ENCODE measurements around the gene SLC66A2. TPM values are rescaled to one million over a fixed set of nuclear protein-coding genes. Genes with fewer than 3 reads are reported as not detected.

SLC66A2 gene
- total and polyA plus RNA-seq, 10 of the 15 experiments (the other 5 are each of a cell fraction or from before 2014, with no cell fraction given) = 0.69 to 42.5 (median 14.8) TPM

DNA sequence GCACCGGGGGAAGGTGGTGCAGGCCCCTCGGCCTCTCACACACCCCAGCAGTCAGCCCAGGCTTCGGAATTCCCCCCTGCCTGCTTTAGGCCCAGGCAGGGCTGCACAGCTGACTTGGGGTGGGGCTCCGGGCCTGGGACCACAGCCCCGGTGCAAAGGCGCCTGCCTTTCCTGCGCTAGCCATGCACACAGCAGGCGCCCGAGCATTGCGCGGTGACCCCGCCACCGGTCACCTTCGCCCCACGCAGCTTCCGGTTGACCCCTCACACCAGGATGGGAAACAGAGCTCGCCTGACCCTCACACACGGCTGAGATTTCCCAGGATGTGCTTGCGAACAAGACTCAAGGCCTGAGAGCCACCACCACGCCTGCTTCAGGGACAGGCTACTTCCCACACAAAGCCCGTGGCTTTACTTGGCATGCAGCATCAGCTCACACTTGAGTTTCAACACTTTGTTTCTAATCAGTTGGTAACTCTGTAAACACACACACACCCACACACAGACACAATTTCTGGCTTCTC is 46.0 kb downstream of the SLC66A2 start (continued):
- TF ChIP-seq, protein P1, sequence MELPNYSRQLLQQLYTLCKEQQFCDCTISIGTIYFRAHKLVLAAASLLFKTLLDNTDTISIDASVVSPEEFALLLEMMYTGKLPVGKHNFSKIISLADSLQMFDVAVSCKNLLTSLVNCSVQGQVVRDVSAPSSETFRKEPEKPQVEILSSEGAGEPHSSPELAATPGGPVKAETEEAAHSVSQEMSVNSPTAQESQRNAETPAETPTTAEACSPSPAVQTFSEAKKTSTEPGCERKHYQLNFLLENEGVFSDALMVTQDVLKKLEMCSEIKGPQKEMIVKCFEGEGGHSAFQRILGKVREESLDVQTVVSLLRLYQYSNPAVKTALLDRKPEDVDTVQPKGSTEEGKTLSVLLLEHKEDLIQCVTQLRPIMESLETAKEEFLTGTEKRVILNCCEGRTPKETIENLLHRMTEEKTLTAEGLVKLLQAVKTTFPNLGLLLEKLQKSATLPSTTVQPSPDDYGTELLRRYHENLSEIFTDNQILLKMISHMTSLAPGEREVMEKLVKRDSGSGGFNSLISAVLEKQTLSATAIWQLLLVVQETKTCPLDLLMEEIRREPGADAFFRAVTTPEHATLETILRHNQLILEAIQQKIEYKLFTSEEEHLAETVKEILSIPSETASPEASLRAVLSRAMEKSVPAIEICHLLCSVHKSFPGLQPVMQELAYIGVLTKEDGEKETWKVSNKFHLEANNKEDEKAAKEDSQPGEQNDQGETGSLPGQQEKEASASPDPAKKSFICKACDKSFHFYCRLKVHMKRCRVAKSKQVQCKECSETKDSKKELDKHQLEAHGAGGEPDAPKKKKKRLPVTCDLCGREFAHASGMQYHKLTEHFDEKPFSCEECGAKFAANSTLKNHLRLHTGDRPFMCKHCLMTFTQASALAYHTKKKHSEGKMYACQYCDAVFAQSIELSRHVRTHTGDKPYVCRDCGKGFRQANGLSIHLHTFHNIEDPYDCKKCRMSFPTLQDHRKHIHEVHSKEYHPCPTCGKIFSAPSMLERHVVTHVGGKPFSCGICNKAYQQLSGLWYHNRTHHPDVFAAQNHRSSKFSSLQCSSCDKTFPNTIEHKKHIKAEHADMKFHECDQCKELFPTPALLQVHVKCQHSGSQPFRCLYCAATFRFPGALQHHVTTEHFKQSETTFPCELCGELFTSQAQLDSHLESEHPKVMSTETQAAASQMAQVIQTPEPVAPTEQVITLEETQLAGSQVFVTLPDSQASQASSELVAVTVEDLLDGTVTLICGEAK (IDR thresholded peaks at IDR 0.05; ENCODE audit: borderline replicate concordance) = no peak
- TF ChIP-seq FOS (IDR thresholded peaks at IDR 0.05; ENCODE audit: borderline replicate concordance, extremely low read depth, insufficient read length) (no peak), HDAC6 (IDR thresholded peaks at IDR 0.05; ENCODE audit: unreplicated experiment) (no peak)

DNA sequence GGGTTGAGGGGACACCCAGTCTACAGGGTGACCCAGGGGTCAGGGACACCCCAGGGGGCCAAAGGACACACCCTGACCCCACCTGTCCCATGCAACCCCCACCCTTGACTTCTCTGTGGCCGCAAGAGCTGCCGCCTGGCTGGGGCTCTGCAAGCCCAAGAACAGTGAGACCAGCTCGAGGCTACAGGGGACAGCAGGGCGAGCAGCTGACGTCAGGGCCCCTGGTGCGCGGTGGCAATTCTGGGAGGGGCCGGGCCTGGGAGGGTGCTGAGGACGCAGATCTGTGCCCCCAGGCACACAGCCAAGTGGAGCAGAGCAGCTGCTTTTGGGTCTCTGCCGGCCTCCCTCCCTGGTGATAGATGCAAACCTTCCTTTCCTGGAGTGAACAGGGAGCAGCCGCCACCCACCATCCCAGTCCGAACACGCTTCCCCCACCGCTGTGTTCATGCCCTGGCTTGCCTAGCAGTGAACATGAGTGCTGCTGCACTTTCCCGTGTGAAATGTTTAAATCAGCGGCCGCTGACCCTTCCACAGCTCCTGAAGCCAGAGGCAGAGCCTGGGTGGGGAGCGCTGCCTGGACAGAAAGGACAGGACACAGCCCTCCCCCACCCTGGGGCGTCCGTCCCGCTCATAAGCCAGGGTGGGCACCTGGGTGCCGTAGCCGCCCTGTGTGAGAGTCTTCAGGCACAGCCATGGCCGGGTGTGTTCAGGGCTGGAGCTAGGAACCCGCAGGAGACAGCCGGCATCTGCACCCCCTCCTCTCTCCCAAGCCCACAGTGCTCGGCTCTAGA is 46.9 kb downstream of the SLC66A2 start:
- Histone ChIP-seq H3K9ac (ENCODE audit: control insufficient read depth, insufficient read depth, low read length) (no peak overlapping the region), H4K20me1 (ENCODE audit: control insufficient read depth, insufficient read depth) (no peaks in the 10 kb centered on the region), H3K27ac (ENCODE audit: control insufficient read depth, insufficient read depth) (no peak overlapping the region), H3K4me3 (no peak overlapping the region), H3K4me2 (ENCODE audit: control insufficient read depth, insufficient read depth) (no peak overlapping the region), H3K79me2 (ENCODE audit: control insufficient read depth, insufficient read depth, low read length) (no peaks in the 10 kb centered on the region), H3K4me1 (ENCODE audit: control insufficient read depth, insufficient read depth, low read length) (peaks cover 3% of the 10 kb centered on the region; the same call in 1 of the 2 replicates), H3K9me3 (replicated peaks; ENCODE audit: control insufficient read depth, insufficient read depth, low read length) (no peaks in the 10 kb centered on the region; the same call in 2 of the 3 replicates), H3K36me3 (ENCODE audit: control insufficient read depth in 2 of 2, insufficient read depth in 2 of 2, low read length in 1 of 2) (peaks cover 0 to 8% of the 10 kb centered on the region in 2 experiments; a peak in 3 of 4 replicates), H2AFZ (ENCODE audit: control insufficient read depth, low read depth, low read length) (no peak overlapping the region), H3K27me3 (replicated peaks in 1 of 2; ENCODE audit: control insufficient read depth in 2 of 2, insufficient read depth in 2 of 2, low read length in 1 of 2) (no peaks in the 10 kb centered on the region)
- ATAC-seq = no peak
- RAD21 ChIA-PET (ENCODE audit: unreplicated experiment) = no interaction called here
- intact Hi-C loops (cut with micrococcal nuclease; ENCODE audit: unreplicated experiment) = no loop called here
- DNase-seq (ENCODE audit: low read depth, low spot score) = no peak
- SMC1A ChIA-PET (ENCODE audit: uncharacterized antibody, unreplicated experiment) = interaction anchor here (0.9 to 1.6 kb wide), 2 partner anchors 59 to 64 kb away, joined by 3 to 4 read pairs; no protein-coding TSS in a partner anchor
- BruUV-seq (replicated peaks) = no TSS peak
- FAIRE-seq = no peak
- 98% methylated on average over 24 of the region's 27 CpGs for WGBS (ENCODE audit: insufficient coverage, insufficient replicate concordance, low lambda C conversion rate, missing lambda C conversion rate)
- CTCF ChIA-PET = no interaction called here
- in situ Hi-C loops (cut with MboI) = no loop called here
- POLR2A ChIA-PET = no interaction called here
- TF ChIP-seq, protein P2, sequence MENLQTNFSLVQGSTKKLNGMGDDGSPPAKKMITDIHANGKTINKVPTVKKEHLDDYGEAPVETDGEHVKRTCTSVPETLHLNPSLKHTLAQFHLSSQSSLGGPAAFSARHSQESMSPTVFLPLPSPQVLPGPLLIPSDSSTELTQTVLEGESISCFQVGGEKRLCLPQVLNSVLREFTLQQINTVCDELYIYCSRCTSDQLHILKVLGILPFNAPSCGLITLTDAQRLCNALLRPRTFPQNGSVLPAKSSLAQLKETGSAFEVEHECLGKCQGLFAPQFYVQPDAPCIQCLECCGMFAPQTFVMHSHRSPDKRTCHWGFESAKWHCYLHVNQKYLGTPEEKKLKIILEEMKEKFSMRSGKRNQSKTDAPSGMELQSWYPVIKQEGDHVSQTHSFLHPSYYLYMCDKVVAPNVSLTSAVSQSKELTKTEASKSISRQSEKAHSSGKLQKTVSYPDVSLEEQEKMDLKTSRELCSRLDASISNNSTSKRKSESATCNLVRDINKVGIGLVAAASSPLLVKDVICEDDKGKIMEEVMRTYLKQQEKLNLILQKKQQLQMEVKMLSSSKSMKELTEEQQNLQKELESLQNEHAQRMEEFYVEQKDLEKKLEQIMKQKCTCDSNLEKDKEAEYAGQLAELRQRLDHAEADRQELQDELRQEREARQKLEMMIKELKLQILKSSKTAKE (IDR thresholded peaks at IDR 0.05; ENCODE audit: low read depth, poor library complexity, severe bottlenecking) = no peak
- TF ChIP-seq ATF7 (IDR thresholded peaks at IDR 0.05; ENCODE audit: low read depth) (no peak), CBX5 (IDR thresholded peaks at IDR 0.05; ENCODE audit: low read depth) (no peak), ZSCAN29 (IDR thresholded peaks at IDR 0.05) (no peak), NFXL1 (IDR thresholded peaks at IDR 0.05; ENCODE audit: borderline replicate concordance) (no peak), RBBP5 (conservative IDR thresholded peaks at IDR 0.05) (no peak), IRF4 (IDR thresholded peaks at IDR 0.05; ENCODE audit: low read depth, low read length) (no peak)
- TF ChIP-seq, protein P3, sequence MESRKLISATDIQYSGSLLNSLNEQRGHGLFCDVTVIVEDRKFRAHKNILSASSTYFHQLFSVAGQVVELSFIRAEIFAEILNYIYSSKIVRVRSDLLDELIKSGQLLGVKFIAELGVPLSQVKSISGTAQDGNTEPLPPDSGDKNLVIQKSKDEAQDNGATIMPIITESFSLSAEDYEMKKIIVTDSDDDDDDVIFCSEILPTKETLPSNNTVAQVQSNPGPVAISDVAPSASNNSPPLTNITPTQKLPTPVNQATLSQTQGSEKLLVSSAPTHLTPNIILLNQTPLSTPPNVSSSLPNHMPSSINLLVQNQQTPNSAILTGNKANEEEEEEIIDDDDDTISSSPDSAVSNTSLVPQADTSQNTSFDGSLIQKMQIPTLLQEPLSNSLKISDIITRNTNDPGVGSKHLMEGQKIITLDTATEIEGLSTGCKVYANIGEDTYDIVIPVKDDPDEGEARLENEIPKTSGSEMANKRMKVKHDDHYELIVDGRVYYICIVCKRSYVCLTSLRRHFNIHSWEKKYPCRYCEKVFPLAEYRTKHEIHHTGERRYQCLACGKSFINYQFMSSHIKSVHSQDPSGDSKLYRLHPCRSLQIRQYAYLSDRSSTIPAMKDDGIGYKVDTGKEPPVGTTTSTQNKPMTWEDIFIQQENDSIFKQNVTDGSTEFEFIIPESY (IDR thresholded peaks at IDR 0.05) = no peak

All from GM12878 (cell line).